ENCODE measurements around the gene GULP1.

The GULP1 gene

GRCh38 chr2:188381614-188382013 lies 89.9 kb downstream of the GULP1 start:
- Histone ChIP-seq H3K79me2 (ENCODE audit: insufficient read depth, low read length) (no peaks in the 10 kb centered on the region), H3K27me3 (ENCODE audit: insufficient read depth, low read length, poor library complexity) (no peaks in the 10 kb centered on the region), H3K4me1 (ENCODE audit: insufficient read depth, low read length) (no peaks in the 10 kb centered on the region), H2AFZ (ENCODE audit: low read depth, low read length) (no peak overlapping the region), H3K36me3 (ENCODE audit: insufficient read depth, low read length) (no peaks in the 10 kb centered on the region), H4K20me1 (ENCODE audit: insufficient read depth, low read length) (no peaks in the 10 kb centered on the region), H3K9ac (ENCODE audit: low read depth, low read length) (no peak overlapping the region), H3K27ac (ENCODE audit: low read length) (no peak overlapping the region), H3K4me2 (ENCODE audit: insufficient read depth, low read length) (no peak overlapping the region), H3K9me3 (ENCODE audit: insufficient read depth, low read length, severe bottlenecking) (no peaks in the 10 kb centered on the region), H3K4me3 (ENCODE audit: low read depth in 1 of 2, low read length in 2 of 2) (no peak overlapping the region)
- DNase-seq: no peak
- ATAC-seq (ENCODE audit: insufficient read depth, low read depth): no peak
- TF ChIP-seq EZH2 (IDR thresholded peaks at IDR 0.05; ENCODE audit: borderline replicate concordance, low read depth, low read length, severe bottlenecking) (no peak), CTCF (IDR thresholded peaks at IDR 0.05; ENCODE audit: borderline replicate concordance, extremely low read depth, low read length, poor library complexity, severe bottlenecking) (no peak)

GRCh38 chr2:188382107-188382506 lies 90.4 kb downstream of the GULP1 start:
- TF ChIP-seq CTCF (IDR thresholded peaks at IDR 0.05; ENCODE audit: borderline replicate concordance, extremely low read depth, low read length, poor library complexity, severe bottlenecking) (no peak), EZH2 (IDR thresholded peaks at IDR 0.05; ENCODE audit: borderline replicate concordance, low read depth, low read length, severe bottlenecking) (no peak)
- no peak overlapping the region for H2AFZ ChIP-seq (ENCODE audit: low read depth, low read length)
- DNase-seq (no peak), ATAC-seq (ENCODE audit: insufficient read depth, low read depth) (no peak)
- no peak overlapping the region for H3K4me3 ChIP-seq (ENCODE audit: low read depth in 1 of 2, low read length in 2 of 2)
- no peaks in the 10 kb centered on the region for H3K36me3 ChIP-seq (ENCODE audit: insufficient read depth, low read length)
- H3K27me3 ChIP-seq (ENCODE audit: insufficient read depth, low read length, poor library complexity): no peaks in the 10 kb centered on the region
- H4K20me1 ChIP-seq (ENCODE audit: insufficient read depth, low read length): no peaks in the 10 kb centered on the region
- H3K9me3 ChIP-seq (ENCODE audit: insufficient read depth, low read length, severe bottlenecking): no peaks in the 10 kb centered on the region
- no peaks in the 10 kb centered on the region for H3K4me1 ChIP-seq (ENCODE audit: insufficient read depth, low read length)
- no peak overlapping the region for H3K4me2 ChIP-seq (ENCODE audit: insufficient read depth, low read length)
- H3K79me2 ChIP-seq (ENCODE audit: insufficient read depth, low read length): no peaks in the 10 kb centered on the region
- no peak overlapping the region for H3K9ac ChIP-seq (ENCODE audit: low read depth, low read length)
- no peak overlapping the region for H3K27ac ChIP-seq (ENCODE audit: low read length)

- Histone ChIP-seq H3K27me3 (ENCODE audit: insufficient read depth, low read length, poor library complexity) (no peaks in the 10 kb centered on the region), H3K4me3 (ENCODE audit: low read depth in 1 of 2, low read length in 2 of 2) (no peak overlapping the region), H4K20me1 (ENCODE audit: insufficient read depth, low read length) (no peaks in the 10 kb centered on the region), H2AFZ (ENCODE audit: low read depth, low read length) (no peak overlapping the region), H3K9me3 (ENCODE audit: insufficient read depth, low read length, severe bottlenecking) (no peaks in the 10 kb centered on the region), H3K4me1 (ENCODE audit: insufficient read depth, low read length) (no peaks in the 10 kb centered on the region), H3K4me2 (ENCODE audit: insufficient read depth, low read length) (no peak overlapping the region), H3K36me3 (ENCODE audit: insufficient read depth, low read length) (no peaks in the 10 kb centered on the region), H3K27ac (ENCODE audit: low read length) (no peak overlapping the region), H3K79me2 (ENCODE audit: insufficient read depth, low read length) (no peaks in the 10 kb centered on the region), H3K9ac (ENCODE audit: low read depth, low read length) (no peak overlapping the region)
- no peak for ATAC-seq (ENCODE audit: insufficient read depth, low read depth)
- no peak for DNase-seq
- TF ChIP-seq EZH2 (IDR thresholded peaks at IDR 0.05; ENCODE audit: borderline replicate concordance, low read depth, low read length, severe bottlenecking) (no peak), CTCF (IDR thresholded peaks at IDR 0.05; ENCODE audit: borderline replicate concordance, extremely low read depth, low read length, poor library complexity, severe bottlenecking) (no peak)
These were observed 91.5 kb downstream of the GULP1 start for GRCh38 chr2:188383158-188383557.

GRCh38 chr2:188385857-188386256 lies 94.2 kb downstream of the GULP1 start:
- H3K27me3 ChIP-seq (ENCODE audit: insufficient read depth, low read length, poor library complexity): no peaks in the 10 kb centered on the region
- H3K9me3 ChIP-seq (ENCODE audit: insufficient read depth, low read length, severe bottlenecking): no peaks in the 10 kb centered on the region
- H3K27ac ChIP-seq (ENCODE audit: low read length): no peak overlapping the region
- DNase-seq: no peak
- H3K79me2 ChIP-seq (ENCODE audit: insufficient read depth, low read length): no peaks in the 10 kb centered on the region
- no peak overlapping the region for H3K4me2 ChIP-seq (ENCODE audit: insufficient read depth, low read length)
- H3K36me3 ChIP-seq (ENCODE audit: insufficient read depth, low read length): no peaks in the 10 kb centered on the region
- TF ChIP-seq CTCF (IDR thresholded peaks at IDR 0.05; ENCODE audit: borderline replicate concordance, extremely low read depth, low read length, poor library complexity, severe bottlenecking): no peak
- no peak for TF ChIP-seq EZH2 (IDR thresholded peaks at IDR 0.05; ENCODE audit: borderline replicate concordance, low read depth, low read length, severe bottlenecking)
- H3K4me3 ChIP-seq (ENCODE audit: low read depth in 1 of 2, low read length in 2 of 2): no peak overlapping the region
- H4K20me1 ChIP-seq (ENCODE audit: insufficient read depth, low read length): no peaks in the 10 kb centered on the region
- ATAC-seq (ENCODE audit: insufficient read depth, low read depth): no peak
- no peak overlapping the region for H2AFZ ChIP-seq (ENCODE audit: low read depth, low read length)
- H3K4me1 ChIP-seq (ENCODE audit: insufficient read depth, low read length): no peaks in the 10 kb centered on the region
- no peak overlapping the region for H3K9ac ChIP-seq (ENCODE audit: low read depth, low read length)

All from DND-41 (cell line).